Upper lobe of left lung (tissue), 6 donors: Measurements from ENCODE around the gene IGSF9. TPM values are rescaled to one million over a fixed set of nuclear protein-coding genes. Genes with fewer than 3 reads are reported as not detected.

Source experiments
- ATAC-seq, 2 donors: fragments of 200-7000 bp; cut with Tn5 transposase; one replicate each; pipeline ENCODE4 v1.9.1; 2022; ENCODE audit warnings: mild to moderate bottlenecking in 2 of 2, moderate library complexity in 2 of 2; ENCODE audit not compliant: low FRiP score in 2 of 2
- DNase-seq, 2 donors: peaks; one replicate each; pipeline ENCODE4 v3.0.0-alpha.2; 2019 to 2020
- H3K27ac ChIP-seq, 4 donors: fragments of 200-600 bp; sonication (generic); one replicate each; pipeline ENCODE4 v1.5.1; 2016 to 2019
- H3K27me3 ChIP-seq, 4 donors: fragments of 200-600 bp; sonication (generic); one replicate each; pipeline ENCODE4 v1.5.1; 2017 to 2019
- H3K36me3 ChIP-seq, 4 donors: fragments of 200-600 bp; sonication (generic); one replicate each; pipeline ENCODE4 v1.5.1; 2016 to 2019
- H3K4me1 ChIP-seq, 4 donors: fragments of 200-600 bp; sonication (generic); one replicate each; pipeline ENCODE4 v1.5.1; 2018 to 2019
- H3K4me3 ChIP-seq, 4 donors: fragments of 200-600 bp; sonication (generic); one replicate each; pipeline ENCODE4 v1.5.1; 2017 to 2019; ENCODE audit warnings: mild to moderate bottlenecking in 2 of 4, moderate library complexity in 1 of 4
- H3K9me3 ChIP-seq, 4 donors: fragments of 200-600 bp; sonication (generic); one replicate each; pipeline ENCODE4 v1.5.1; 2018 to 2019
- EP300 ChIP-seq, 4 donors: sonication (generic); formaldehyde crosslinking; IDR thresholded peaks; one replicate each; pipeline ENCODE4 v1.5.1; 2017; ENCODE audit warnings: antibody characterized with exemption in 4 of 4, control low read depth in 2 of 4
- POLR2A ChIP-seq, 4 donors: fragments of 450-650 bp; IDR thresholded peaks; one replicate each; pipeline ENCODE4 v1.5.1; 2016 to 2017; ENCODE audit warnings: antibody characterized with exemption in 4 of 4, mild to moderate bottlenecking in 2 of 4
- POLR2AphosphoS5 ChIP-seq, 2 donors: sonication (generic); formaldehyde crosslinking; IDR thresholded peaks; one replicate each; pipeline ENCODE4 v1.5.1; 2017; ENCODE audit warnings: antibody characterized with exemption in 2 of 2
- whole genome bisulfite sequencing, 2 donors: methylation state at CpG; one replicate each; pipeline ENCODE4 v1.1.5; 2017 to 2018; 5-methylcytosine and 5-hydroxymethylcytosine counted together
- total RNA-seq, 6 donors: library from RNA; depleted of rRNA in 4 of 6; stranded (reverse); fragments of >200 nt in 4 of 6; gene quantifications; one replicate each; pipeline versions ENCODE4 v1.1.0 to v1.2.1, GENCODE V29; 2016 to 2021
- TF ChIP-seq, protein P1 (sequence below), 6 experiments: fragments of 450-650 bp in 4 of 6; fragments of 200-600 bp in 2 of 6; sonication (generic) in 2 of 6; IDR thresholded peaks; one replicate each; pipeline ENCODE4 v1.5.1; 2016 to 2019; ENCODE audit warnings: antibody characterized with exemption in 6 of 6
- donor health status: DM: no; HTN: no; CAD: no; lungs with moderate emphysema.
- donor health status: DM: no; HTN: yes; CAD: no; lungs with severe emphysema.

IGSF9 gene, protein sequence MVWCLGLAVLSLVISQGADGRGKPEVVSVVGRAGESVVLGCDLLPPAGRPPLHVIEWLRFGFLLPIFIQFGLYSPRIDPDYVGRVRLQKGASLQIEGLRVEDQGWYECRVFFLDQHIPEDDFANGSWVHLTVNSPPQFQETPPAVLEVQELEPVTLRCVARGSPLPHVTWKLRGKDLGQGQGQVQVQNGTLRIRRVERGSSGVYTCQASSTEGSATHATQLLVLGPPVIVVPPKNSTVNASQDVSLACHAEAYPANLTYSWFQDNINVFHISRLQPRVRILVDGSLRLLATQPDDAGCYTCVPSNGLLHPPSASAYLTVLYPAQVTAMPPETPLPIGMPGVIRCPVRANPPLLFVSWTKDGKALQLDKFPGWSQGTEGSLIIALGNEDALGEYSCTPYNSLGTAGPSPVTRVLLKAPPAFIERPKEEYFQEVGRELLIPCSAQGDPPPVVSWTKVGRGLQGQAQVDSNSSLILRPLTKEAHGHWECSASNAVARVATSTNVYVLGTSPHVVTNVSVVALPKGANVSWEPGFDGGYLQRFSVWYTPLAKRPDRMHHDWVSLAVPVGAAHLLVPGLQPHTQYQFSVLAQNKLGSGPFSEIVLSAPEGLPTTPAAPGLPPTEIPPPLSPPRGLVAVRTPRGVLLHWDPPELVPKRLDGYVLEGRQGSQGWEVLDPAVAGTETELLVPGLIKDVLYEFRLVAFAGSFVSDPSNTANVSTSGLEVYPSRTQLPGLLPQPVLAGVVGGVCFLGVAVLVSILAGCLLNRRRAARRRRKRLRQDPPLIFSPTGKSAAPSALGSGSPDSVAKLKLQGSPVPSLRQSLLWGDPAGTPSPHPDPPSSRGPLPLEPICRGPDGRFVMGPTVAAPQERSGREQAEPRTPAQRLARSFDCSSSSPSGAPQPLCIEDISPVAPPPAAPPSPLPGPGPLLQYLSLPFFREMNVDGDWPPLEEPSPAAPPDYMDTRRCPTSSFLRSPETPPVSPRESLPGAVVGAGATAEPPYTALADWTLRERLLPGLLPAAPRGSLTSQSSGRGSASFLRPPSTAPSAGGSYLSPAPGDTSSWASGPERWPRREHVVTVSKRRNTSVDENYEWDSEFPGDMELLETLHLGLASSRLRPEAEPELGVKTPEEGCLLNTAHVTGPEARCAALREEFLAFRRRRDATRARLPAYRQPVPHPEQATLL
- total RNA-seq = 1 to 10 TPM in 4 of 6 donors, under 1 TPM in 2; 0.55 to 2.3 (median 1.5) TPM

DNA sequence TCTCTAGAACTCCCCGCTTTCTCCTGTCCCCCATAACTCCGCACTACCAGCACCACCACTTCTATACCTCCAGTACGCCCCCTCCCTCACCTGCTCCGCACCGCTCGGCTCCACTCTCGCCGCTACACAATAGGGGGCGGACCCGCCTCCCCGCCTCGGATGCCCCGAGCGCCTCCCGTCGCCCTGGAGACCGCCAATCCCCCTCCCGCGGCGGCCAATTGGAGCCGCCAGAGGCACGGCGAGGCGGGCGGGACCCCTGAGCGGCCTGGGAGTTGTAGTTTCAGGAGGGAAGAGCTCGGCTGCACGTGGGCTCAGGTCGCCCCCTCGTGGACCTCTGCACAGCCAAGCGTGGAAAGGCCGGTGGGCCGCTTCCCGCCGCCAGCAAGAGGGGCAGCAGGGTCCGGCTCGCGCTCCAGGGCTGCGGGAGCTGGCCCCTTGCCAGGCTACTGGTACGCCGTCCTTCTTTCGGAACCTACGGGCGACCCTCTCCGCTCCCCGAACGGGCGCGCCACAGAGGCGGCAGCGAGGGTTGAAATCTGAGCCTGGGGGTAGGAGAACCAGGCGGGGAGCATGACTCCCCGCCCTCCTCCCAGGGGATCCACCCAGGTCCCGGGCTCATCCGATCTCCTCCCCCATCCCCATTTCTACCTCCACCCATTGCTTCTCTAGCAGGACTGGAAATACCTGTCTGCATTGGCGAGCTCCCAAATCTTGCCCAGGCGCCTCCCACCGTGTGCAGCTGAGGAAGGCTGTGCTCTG lies at the start of gene IGSF9:
Gene IGSF9, minus strand, starts transcription at position 131 of the 759 bp plus-strand sequence. CDS start 2,159 bp downstream, outside the sequence.
- H3K4me1 ChIP-seq = peaks cover 12 to 20% (median 16%) of the 10 kb centered on the region in 4 donors
- WGBS, 2 donors = 3 to 4% methylated on average over 17 to 41 of the region's 58 CpGs
- ATAC-seq = peak; percentile 74 to 92
- DNase-seq = peak; percentile 82 to 94
- H3K4me3 ChIP-seq = peak within 1 kb of the TSS; percentile 20 to 52 (median 47)
- peaks cover 0 to 8% (median 0%) of the 10 kb centered on the region in 4 donors for H3K27me3 ChIP-seq
- no peaks in the 10 kb centered on the region for H3K9me3 ChIP-seq
- peak within 1 kb of the TSS in 1 of 4 donors; percentile 65 for H3K27ac ChIP-seq
- TF ChIP-seq POLR2A (IDR thresholded peaks at IDR 0.05) = no peak
- TF ChIP-seq, protein P1, sequence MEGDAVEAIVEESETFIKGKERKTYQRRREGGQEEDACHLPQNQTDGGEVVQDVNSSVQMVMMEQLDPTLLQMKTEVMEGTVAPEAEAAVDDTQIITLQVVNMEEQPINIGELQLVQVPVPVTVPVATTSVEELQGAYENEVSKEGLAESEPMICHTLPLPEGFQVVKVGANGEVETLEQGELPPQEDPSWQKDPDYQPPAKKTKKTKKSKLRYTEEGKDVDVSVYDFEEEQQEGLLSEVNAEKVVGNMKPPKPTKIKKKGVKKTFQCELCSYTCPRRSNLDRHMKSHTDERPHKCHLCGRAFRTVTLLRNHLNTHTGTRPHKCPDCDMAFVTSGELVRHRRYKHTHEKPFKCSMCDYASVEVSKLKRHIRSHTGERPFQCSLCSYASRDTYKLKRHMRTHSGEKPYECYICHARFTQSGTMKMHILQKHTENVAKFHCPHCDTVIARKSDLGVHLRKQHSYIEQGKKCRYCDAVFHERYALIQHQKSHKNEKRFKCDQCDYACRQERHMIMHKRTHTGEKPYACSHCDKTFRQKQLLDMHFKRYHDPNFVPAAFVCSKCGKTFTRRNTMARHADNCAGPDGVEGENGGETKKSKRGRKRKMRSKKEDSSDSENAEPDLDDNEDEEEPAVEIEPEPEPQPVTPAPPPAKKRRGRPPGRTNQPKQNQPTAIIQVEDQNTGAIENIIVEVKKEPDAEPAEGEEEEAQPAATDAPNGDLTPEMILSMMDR (IDR thresholded peaks at IDR 0.05) = peak; percentile 48 to 78 (median 60)
- TF ChIP-seq EP300 (IDR thresholded peaks at IDR 0.05) = no peak
- TF ChIP-seq POLR2AphosphoS5 (IDR thresholded peaks at IDR 0.05) = peak in 1 of 2 donors; percentile 12
- H3K36me3 ChIP-seq = no peaks in the 10 kb centered on the region

DNA sequence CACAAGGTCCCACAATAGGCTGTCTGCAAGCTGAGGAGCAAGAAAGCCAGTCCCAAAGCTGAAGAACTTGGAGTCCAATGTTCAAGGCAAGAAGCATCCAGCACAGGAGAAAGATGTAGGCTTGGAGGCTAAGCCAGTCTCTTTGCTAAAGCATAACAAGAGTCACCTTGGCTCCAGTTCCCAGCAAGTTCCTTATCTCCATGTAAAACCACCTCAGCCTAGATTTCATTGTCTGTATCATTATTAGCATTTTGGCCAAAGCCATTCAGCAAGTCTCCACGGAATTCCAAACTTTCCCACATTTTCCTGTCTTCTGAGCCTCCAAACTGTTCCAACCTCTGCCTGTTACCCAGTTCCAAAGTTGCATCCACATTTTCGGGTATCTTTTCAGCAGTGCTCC lies 49.5 kb upstream of the IGSF9 start:
- Histone ChIP-seq H3K36me3 (no peaks in the 10 kb centered on the region), H3K4me3 (no peak overlapping the region), H3K9me3 (no peaks in the 10 kb centered on the region), H3K4me1 (peaks cover 0 to 14% (median 5%) of the 10 kb centered on the region in 4 donors), H3K27ac (no peak overlapping the region), H3K27me3 (no peaks in the 10 kb centered on the region)
- DNase-seq = no peak
- 90 to 94% methylated on average over 2 of the region's 2 CpGs for WGBS, 2 donors
- TF ChIP-seq EP300 (IDR thresholded peaks at IDR 0.05) (no peak), POLR2AphosphoS5 (IDR thresholded peaks at IDR 0.05) (no peak), POLR2A (IDR thresholded peaks at IDR 0.05) (no peak)
- TF ChIP-seq, protein P1 (IDR thresholded peaks at IDR 0.05) = no peak
- ATAC-seq = no peak

DNA sequence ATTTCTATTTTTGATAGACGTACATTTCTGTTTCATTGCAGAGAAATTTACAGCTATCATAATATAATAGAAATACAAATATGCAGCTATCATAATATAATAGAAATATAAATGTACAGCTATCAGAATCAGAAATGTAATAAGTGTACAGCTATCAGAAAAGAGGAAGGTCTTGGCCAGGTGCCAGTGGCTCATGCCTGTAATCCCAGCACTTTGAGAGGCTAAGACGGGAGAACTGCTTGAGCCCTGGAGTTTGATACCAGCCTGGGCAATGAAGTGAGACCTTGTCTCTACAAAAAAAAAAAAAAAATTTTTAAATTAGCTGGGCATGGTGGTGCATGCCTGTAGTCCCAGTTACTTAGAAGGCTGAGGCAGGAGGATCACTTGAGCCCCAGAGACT lies 48.5 kb upstream of the IGSF9 start:
- no peaks in the 10 kb centered on the region for H3K9me3 ChIP-seq
- 73 to 78% methylated on average over 2 of the region's 2 CpGs for WGBS, 2 donors
- no peak for TF ChIP-seq POLR2A (IDR thresholded peaks at IDR 0.05)
- no peak for TF ChIP-seq POLR2AphosphoS5 (IDR thresholded peaks at IDR 0.05)
- TF ChIP-seq, protein P1 (IDR thresholded peaks at IDR 0.05) = no peak
- no peak for TF ChIP-seq EP300 (IDR thresholded peaks at IDR 0.05)
- H3K36me3 ChIP-seq = no peaks in the 10 kb centered on the region
- ATAC-seq (no peak), DNase-seq (no peak)
- peaks cover 0 to 14% (median 5%) of the 10 kb centered on the region in 4 donors for H3K4me1 ChIP-seq
- no peaks in the 10 kb centered on the region for H3K27me3 ChIP-seq
- H3K4me3 ChIP-seq = no peak overlapping the region
- H3K27ac ChIP-seq = no peak overlapping the region

DNA sequence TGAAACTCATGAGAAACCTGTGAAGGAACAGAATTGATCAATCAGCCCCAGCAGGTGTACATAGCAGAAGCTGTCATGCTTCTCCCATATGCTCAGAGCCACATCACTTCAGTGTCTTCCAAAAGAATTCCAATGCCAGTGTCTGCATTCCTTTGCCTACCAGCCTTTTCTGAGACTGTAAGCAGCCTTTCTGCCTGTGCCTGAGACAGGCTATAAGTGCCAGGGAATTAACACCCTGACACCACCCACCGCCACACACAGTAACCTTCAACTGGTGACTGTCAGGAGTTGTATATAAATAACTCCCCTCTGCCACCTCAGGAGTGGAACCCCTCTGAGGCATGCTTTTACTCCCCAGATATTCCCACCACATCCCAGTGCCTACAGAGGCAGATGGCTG lies 46.7 kb upstream of the IGSF9 start:
- H3K9me3 ChIP-seq = no peaks in the 10 kb centered on the region
- peak overlapping the region in 1 of 4 donors; percentile 41 for H3K27ac ChIP-seq
- DNase-seq (no peak), ATAC-seq (peak in 1 of 2 donors; percentile 8)
- WGBS, 2 donors = 81 to 92% methylated on average over 1 of the region's 1 CpG
- peaks cover 0 to 14% (median 5%) of the 10 kb centered on the region in 4 donors for H3K4me1 ChIP-seq
- TF ChIP-seq POLR2AphosphoS5 (IDR thresholded peaks at IDR 0.05) (no peak), EP300 (IDR thresholded peaks at IDR 0.05) (no peak), POLR2A (IDR thresholded peaks at IDR 0.05) (no peak)
- TF ChIP-seq, protein P1 (IDR thresholded peaks at IDR 0.05) = no peak
- no peaks in the 10 kb centered on the region for H3K36me3 ChIP-seq
- H3K4me3 ChIP-seq = no peak overlapping the region
- H3K27me3 ChIP-seq = no peaks in the 10 kb centered on the region
